Stimulated activated CD4-positive, alpha-beta T cell treated with anti-CD3 and anti-CD28 coated beads, Interleukin-2, amount 100 ng/mL, for 4 hours (primary cell): ENCODE measurements around the gene RTN1.

ENCODE experiments used
- DNase-seq: peaks from one replicate; pipeline ENCODE4 v3.0.0-alpha.2; 2020; ENCODE audit warnings: low read depth

Gene RTN1

DNA sequence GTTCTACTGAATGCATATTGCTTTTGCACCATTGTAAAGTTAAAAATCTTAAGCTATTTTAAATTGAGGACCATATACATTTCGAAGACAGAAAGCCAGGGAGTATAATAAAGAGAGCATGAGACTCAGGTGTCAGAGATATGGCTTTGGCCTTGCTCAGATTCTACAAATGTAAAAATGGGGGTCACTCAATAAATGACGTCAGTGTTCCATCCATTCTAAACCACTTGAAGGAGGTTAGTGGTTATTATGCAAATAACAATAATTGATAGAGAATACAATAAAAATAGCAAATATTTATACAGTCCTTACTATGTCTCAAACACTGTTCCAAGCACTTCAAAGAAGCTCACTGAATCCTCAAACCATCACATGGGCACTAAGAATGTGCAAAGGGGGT, 20.1 kb downstream of the RTN1 start:
- DNase-seq, result no peak

DNA sequence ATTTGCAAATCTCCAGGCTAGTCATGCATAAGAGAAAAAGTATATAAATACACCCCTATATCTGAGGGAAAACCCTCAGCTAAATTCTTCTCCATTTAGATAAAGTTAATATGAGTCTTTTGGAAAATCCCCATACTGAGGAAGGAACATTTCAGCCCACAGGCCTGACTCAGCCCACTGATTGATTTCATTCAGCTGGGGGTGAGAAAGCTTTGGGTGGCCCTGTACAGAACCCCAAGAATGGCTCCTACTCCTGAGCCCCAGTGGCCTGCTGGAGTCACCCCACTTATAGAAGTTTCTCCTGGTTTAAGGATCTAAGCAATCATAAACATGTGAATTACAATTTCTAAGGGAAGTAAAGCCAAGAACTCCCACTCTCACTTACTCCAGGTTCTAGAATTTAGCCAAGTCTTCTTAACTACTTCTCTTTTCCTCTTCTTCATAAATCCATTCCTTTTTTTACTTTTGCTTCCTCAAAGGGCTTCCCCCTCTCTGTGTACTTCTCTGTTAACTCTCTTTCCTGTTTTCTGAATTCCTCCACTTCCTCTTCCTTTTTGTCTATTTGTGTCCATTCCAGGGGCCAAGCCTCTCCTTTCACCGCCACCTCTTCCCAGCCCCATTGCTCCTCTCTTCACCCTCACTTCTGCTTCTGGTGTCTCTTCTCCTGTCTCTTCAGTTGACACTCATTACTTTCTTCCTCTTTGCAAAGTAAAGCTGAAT, 21.0 kb downstream of the RTN1 start:
- no peak for DNase-seq

DNA sequence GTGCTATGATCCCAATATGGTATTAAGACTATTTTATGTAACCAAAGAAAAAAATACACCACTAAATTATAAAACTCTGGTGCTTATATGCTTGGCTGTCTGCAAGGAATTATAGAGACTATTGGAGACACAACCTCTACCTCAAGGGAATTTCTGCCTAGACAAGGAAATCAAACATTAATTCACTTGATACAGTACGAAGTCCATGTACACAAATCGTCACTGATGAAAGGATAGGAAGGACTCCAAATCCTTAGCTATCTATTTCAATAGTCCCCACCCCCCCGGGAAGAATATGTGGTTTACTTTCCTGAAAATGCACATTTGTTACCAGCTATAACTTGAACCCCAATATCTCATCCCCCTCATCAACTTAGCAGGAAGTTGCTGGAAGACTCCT, 21.9 kb downstream of the RTN1 start:
- no peak for DNase-seq

DNA sequence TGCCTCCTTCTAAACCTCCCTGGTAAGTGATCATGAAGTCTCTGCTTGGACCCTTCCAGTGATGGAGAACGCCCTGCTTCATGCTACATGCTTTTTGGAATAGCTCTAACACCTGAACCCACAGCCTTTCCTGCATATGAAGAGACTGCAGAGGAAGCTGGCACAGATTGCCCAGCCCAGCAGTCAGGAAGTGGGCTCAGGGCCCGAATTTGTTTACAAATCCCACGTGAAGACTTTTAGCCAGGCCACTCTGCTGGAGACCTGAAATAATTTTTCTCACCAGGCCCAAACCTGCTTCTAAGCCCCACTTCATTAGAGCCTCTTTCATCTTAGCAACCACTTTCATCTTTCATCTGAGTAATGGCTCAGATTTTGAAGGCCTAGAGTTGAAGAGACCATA, 22.9 kb downstream of the RTN1 start:
- DNase-seq, result no peak

DNA sequence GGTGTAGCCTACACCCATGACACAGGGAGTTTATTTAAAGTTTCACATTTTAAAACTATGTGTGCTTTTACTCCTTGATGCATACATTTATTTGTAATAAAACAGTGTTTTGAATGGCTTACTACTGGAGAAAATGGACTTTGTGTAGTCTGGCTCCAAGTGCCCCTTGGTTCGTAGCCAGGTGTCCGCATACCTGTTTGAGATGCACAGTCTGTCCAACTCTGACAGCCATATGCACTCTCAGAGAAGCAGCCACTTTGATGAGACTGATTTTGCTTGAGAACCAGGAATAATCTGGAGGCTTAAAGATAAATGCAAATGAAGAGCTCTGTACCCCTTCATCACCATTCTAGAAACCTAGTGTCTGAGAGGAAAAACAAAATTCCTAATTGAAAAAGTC, 24.0 kb downstream of the RTN1 start:
- no peak for DNase-seq

DNA sequence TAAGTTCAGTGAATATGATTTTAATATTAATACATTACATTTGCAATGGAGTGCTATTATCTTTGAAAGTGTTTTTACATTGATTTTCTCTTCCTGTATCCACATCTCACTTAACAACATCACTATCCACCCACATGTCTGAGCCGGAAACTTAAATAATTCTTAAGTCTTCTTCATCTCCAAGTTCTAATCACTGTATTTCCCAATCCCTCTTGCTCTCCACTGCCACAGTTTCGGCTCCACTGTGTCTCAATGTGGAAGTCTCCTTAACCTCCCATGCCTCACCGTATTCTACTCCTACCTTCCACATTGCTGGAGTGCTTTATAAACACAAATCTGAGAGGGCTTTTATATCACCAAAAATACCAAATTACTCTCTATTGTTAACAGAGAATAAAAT, 25.3 kb downstream of the RTN1 start:
- no peak for DNase-seq

DNA sequence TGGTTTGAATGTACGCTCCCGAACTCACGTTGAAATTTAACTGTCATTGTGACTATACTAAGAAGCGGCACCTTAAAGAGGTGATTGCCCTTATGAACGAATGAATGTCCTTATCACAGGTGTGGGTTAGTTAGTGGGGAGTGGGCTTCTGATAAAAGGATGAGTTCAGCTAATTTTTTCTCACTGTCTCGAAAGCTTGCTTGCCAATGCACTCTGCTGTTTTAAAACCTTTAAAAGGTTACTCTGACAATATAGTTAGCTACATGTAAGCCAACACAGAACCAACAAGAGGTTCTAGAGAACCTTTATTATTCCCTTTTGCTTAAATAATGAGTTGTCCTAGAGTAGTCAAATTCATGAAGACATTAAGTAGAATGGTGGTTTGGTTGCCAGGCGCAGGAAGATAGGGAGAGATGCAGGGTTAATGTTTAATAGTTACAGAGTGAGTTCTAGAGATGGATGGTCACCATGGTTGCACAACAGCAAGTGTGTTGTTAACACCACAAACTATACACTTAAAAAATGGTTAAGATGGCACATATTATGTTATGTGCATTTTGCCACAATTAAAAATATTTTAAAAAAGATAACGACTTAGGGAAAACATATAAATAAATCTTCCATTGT, 26.3 kb downstream of the RTN1 start:
- no peak for DNase-seq

DNA sequence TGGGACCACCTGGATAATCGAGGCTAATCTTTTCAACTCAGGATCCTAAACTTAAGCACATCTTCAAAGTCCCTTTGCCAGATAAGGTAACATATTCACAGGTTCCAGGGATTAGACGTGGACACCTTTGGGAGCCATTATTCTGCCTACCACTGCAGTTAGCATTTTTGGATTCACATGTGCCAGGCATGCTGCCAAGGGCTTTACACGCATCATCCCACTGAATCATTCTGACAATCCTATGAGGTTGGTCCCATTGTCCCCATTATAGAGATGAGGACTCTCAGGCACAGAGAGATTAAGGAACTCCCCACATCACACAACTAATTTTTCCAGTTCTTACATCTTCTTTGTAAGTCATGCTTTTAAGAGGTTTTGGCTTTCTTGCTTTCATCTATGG, 34.5 kb downstream of the RTN1 start:
- no peak for DNase-seq

DNA sequence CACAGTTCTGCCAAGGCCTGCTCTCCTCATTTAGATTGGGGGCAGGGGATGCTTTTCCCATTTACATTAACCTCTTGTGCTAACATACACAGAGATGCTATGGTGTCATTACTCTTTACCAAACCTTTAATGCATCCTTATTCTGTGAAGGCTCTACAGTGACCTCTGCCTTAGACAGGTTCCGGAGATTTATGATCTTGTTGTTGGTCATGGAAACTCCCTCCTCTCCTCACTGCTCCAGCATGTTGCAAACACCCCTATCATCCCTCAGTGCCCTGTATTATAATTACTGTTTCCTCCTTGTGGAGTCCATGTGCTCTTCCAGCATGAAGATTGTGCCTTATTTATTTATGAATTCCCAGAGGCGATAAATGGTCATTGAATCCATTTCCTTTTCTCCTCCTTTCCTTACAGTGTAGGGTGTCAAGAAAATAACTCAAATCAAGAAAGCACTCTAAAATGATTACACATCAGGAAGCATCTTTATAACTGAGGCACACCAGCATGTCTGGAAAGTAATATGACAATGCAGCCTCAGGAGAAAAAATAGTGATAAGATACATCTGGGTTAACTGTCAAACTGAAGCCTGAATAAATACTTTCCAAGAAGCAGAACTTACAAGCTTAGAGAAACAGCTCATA, 37.8 kb downstream of the RTN1 start:
- no peak for DNase-seq

DNA sequence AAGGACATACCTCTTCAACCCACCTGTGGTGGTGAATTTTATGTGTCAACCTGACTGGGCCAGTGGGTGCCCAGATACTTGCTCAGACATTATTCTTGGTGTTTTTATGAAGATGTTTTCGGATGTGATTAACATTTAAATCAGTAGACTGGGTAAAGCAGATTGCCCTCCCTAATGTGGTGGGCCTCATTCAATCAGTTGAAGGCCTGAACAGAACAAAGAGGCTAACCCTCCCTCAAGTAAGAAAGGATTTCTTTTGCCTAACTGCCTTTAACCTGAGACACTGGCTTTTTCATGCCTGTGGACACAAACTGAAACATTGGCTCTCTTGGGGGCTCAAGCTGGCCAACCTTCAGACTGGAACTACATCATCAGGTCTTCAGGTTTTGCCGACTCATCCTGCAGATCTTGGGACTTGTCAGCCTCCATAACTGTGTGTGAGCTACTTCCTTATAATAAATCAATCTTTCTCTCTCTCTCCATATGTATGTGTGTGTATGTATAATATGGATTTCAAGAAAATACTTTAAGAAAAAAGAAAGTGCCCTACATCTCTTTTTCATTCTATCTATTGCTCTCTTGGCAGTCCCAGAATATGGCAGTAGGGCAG, 39.4 kb downstream of the RTN1 start:
- no peak for DNase-seq

DNA sequence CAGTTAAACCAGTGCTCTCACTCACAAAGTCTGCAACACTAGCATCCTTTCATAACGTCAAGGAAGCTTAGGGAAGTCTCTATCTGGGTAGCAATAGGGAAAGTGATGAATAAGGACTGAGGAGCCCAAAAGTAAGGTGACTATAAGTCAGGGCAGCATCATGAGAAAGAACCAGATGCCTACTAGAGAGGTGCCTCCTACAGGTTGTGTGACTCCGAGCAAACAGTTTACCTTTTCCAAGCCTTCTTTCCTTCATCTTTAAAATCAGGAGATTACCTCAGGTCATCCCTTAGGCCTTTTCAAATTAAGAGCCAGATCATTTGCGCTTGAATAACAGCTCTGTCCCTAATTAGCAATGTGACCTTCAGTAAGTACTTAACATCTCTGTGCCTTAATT, 40.2 kb downstream of the RTN1 start:
- no peak for DNase-seq

DNA sequence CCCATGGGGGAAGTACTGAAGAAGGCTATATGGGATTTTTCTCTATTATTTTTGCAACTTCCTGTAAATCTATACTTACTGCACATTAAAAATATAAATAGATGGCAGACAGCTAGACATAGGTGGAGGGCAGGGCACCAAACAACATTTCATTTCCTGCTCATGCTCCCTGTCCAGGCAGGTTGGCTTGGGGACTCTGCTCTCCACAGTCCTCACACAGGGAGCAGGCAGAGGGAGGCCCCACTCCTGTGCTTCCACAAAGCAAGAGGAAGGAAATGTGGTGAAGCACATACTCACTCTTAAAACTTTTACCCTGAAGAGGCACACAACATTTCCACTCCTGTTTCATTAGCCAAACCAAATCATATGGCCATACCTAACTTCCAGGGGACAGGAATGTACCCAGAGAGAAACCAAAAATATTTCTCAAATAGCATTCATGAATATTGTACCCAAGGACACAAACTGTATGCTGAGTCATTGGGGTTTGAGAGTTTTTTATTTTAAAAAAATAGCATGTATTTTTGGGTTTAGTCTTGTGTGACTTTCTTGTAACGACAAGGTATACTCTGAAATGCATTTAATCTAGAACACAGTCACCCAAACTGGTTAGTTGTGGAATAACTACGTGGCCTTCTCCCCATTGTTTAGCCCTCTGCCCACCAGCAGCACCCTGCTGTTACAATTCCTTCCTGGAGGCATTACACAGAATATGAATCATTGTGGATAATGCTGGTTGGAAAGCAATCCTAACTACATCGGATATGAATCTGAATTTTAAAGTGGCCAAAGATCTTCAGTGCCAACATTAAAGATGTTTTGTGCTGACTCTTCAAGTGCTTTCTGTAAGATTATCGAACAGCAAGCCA, 40.9 kb downstream of the RTN1 start:
- no peak for DNase-seq

DNA sequence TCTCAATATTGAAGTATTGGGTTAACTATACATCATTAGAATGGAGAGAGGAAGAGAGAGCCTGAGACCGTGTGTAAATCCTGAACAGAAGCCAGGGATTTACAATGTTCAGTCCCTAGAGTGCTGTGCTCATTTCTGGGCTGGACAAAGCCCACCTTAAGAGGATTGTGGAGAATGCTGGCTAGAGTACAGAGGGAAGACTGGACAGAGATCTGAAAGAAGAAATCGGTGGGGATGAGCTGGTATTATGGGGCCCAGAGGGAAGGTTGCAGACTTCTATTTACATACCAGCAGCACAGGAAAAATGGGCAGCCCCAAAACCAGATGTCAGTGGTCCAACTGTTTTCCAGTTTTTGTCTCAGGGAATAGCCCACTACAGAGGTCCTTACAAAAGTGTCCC, 42.3 kb downstream of the RTN1 start:
- no peak for DNase-seq

DNA sequence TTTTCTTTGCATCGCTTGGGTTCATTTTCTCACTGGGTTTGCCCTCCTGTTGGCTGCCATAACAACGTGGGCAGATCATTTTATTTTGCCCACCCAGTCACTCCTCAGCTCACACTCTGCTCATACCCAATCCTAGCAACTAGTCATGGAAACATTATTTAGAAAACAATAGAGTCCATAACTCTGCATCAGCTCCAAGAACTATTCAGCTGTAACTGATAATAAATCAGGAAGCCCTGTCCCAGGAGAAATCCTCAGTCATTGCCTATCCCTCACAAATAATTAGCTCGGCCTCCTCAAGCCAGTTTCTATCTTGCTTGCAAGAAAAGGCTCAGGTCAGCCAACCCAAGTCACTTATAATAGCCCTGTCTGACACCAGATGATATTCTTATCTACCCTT, 43.2 kb downstream of the RTN1 start:
- DNase-seq, result no peak

DNA sequence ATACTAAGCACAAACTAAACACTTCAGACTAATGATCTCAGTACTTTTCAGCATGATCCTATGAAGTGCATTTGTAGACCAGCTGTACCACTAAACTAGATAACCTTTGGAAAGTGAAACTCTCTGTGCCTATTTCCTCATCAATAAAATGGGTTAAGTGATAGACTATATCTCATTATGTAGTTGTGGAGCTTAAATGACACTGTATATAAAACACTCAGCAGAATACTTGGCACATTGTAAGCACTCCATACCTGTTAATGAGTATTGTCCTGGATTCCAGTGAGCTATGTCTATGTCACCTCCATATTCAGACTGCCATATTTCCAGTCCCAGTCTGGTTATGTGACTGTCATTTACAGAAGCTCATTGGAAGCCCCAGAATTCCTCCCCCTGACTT, 44.4 kb downstream of the RTN1 start:
- DNase-seq, result no peak

DNA sequence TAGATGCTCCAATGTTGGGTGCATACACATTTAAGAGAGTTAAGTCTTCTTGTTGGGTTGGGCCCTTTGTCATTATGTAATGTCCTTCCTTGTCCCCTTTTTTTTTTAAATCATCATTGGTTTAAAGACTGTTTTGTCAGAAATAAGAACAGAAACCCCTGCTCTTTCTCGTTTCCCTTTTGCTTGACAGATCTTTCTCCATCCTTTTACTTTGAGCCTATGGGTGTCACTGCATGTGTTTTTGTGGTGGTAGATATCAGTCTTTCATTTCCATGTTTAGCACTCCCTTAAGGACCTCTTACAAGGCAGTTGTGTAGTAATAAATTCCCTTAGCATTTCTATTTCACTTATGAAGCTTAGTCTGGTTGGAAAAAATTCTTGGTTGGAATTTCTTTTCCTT, 47.4 kb downstream of the RTN1 start:
- DNase-seq, result no peak

DNA sequence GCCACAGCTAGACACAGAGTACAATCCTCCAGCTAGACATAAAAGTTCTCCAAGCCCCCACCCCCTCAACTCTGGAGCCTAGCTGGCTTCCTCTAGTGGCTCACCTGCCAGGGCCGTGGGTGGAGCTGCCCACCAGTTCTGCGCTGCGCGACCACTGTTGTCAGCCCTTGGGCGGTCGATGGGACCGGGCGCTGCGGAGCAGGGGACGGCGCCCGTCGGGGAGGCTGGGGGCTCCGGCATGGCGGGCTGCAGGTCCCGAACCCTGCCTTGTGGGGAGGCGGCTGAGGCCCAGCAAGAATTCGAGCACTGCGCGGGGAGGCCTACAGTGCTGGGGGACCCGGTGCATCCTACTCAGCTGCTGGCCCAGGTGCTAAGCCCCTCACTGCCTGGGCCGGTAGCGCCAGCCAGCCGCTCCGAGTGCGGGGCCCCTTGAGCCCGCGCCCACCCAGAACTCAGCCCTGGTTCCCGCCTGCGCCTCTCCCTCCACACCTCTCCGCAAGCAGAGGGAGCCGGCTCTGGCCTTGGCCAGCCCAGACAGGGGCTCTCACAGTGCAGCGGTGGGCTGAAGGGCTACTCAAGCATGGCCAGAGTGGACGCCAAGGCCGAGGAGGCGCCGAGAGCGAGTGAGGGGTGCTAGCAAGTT, 51.0 kb downstream of the RTN1 start:
- DNase-seq, result no peak

DNA sequence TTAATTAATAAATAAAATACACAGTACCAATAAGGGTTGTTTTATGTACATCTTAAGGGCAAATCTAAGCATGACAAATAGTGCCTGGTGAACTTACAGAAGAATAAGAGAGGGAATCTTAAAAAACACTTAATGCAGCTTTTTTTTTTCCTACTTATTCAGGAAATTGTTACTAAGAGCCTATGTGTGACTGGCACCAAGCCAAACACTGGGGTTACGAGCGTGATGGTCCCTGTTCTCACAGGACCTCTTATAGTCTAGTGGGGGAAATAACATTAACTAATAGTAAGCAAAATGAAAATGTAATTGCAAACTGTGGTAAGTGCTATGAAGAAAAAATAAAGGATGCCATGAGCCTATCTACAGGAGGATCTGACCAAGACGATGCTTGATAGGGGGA, 53.6 kb downstream of the RTN1 start:
- no peak for DNase-seq

DNA sequence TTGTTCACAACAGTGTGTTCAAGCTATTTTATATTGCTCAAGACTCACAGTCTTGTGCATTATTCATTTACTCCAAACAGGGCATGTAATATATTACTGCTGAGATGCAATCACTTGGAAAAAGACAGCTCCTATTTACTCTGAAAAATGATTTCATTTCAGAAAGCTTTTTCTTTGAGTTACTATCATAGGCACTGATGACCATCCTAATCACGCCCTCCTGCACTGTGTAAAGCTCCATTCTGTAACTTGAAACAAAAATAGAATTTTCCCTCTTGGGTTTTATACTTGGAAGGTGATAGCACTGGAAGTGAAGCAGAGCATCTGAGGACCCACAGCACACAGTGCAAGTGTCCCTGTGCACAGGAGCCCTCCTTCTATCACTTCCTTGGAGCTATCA, 55.6 kb downstream of the RTN1 start:
- no peak for DNase-seq

DNA sequence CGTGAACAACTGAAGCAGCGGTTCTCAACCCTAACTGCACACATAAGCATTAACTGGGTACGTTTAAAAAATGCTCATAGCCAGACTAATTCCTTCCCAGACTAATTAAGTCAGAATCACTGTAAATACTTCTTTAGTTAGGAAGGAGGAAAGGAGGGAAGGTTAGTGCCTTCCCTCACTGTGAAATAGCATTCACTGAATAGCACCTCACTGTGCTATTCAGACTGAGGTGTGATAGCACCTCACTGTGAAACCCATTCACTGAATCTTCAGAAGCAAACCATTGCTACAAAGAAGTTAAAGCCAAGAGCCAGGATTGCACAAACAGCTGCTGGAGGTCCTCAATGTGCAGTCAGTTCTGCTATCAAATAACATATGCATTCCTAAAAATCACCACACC, 58.8 kb downstream of the RTN1 start:
- DNase-seq, result no peak

DNA sequence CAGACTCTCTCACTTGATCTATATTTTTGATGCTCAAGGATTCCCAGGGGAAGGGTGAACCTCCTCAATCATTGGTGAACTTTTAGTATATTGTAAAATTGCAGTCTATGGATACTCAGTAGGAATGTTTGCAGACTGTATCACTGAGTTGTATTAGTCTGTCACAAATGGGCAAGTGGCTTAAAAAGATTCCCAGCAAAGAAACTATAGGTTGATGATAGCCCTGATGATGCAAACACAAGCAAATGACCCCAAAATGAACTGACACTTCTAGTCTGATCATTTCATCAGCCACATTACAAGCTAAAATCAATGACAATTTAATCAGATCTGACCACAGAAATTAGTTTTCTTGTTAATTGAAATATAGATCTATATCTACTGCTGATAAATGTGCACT, 59.5 kb downstream of the RTN1 start:
- DNase-seq, result no peak

DNA sequence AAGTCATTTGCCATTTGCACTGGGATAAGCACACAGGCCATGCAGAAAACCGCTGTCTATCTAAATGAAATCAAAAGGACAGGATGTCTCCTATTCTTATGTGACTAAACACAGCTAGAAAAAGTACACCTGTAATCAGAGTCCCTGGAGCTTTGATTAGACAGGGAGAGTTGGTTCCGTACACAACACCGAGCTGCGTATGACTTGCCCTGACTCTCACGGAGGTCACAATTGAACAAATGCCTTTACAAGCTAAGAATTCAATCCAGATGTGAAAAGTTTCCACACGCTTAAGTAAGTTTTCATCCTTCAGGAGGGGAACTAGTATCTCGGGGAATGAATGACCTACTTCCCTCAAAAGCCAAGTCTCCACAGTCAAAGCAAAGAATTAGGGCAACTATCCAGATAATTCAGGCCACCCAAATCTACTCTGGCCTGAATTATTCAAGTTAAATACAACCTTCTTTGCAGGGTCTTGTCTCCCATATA, 67.5 kb downstream of the RTN1 start:
- DNase-seq, result no peak
